Bronchus fibroblast of lung (primary cell): ENCODE results near the gene CLPTM1L. TPM values are rescaled to one million over a fixed set of nuclear protein-coding genes. Genes with fewer than 3 reads are reported as not detected.

Experiments used
- total RNA-seq: library from RNA; depleted of rRNA; stranded (reverse); fragments of >200 nt; gene quantifications from 2 replicates; pipeline ENCODE4 v1.2.3, GENCODE V29; 2015

Gene CLPTM1L
- 76.2 and 80.4 TPM in 2 replicates for total RNA-seq

GRCh38 chr5:1344975-1345838 lies at the start of gene CLPTM1L:
CLPTM1L (minus strand) TSS chr5:1345099; CDS start chr5:1344841, 258 bp downstream.

GRCh38 chr5:1294835-1295649 lies 49.9 kb downstream of the CLPTM1L start, which contains the start of gene TERT:
TERT (minus strand) TSS chr5:1295068; CDS start chr5:1294989, 79 bp downstream.

Other genes starting within 250 kb of the CLPTM1L start
- 4.7 and 5.5 TPM in 2 replicates for gene SLC12A7, start 233.0 kb downstream of the CLPTM1L start, total RNA-seq
- gene SLC6A19, start 143.5 kb downstream of the CLPTM1L start, total RNA-seq, result not detected in 2 replicates
- gene SLC6A18, start 119.7 kb downstream of the CLPTM1L start, total RNA-seq, result not detected in 2 replicates
- gene TERT, start 50.0 kb downstream of the CLPTM1L start, total RNA-seq, result not detected in 2 replicates
- not detected in 2 replicates for gene SLC6A3, start 100.3 kb upstream of the CLPTM1L start, total RNA-seq
- gene LPCAT1, start 178.9 kb upstream of the CLPTM1L start, total RNA-seq, result 56.7 and 56.8 TPM in 2 replicates